Measurements from ENCODE around the gene C10orf67.

Gene C10orf67

GRCh38 chr10:23157691-23158369, 186.8 kb downstream of the C10orf67 start:
- no peak for DNase-seq

- no peak for DNase-seq
Measured at GRCh38 chr10:23157239-23157681, 187.3 kb downstream of the C10orf67 start.

GRCh38 chr10:23156447-23157150, 188.0 kb downstream of the C10orf67 start:
- no peak for DNase-seq

GRCh38 chr10:23155169-23155568, 189.4 kb downstream of the C10orf67 start:
- DNase-seq, result peak; percentile 20

Measured in NCI-H1436 treated with DMSO at 0.1 percent for 48 hours (cell line).